ENCODE measurements around the gene PKHD1. TPM values are rescaled to one million over a fixed set of nuclear protein-coding genes. Genes with fewer than 3 reads are reported as not detected.

PKHD1 gene
- polyA plus RNA-seq, 1 of the 3 experiments (the other 2 are of a cell fraction) = not detected

DNA sequence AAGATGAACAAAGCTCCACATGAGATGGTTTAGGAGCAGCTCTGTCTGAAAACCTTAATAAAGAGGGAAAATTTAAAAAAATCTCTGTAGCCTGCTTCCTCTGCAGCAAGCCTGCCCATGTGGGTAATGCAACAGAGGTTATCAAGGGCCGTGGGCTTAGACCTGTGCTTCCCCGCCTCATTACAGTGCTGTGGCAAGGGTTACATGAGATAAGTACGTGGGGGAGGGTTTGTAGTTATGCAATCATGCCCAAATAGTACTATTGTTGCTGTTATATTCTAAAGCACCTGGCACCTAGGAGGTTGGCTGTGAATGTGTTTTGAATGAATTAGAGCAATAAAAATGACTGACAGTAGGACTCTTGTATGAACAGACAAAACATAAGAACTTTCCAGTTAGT is 68.3 kb downstream of the PKHD1 start:
- no peak for DNase-seq
- ChIA-PET CTCF (interaction anchor here (1.0 to 7.3 kb wide), 10 partner anchors 9 to 1207 kb away, joined by 3 to 55 read pairs (median 6); no protein-coding TSS in a partner anchor), POLR2A (interaction anchor here (1.0 to 1.7 kb wide), 3 partner anchors 8 to 466 kb away, joined by 4 to 5 read pairs (median 5); no protein-coding TSS in a partner anchor)
- Histone ChIP-seq H4K20me1 (ENCODE audit: insufficient read depth) (no peaks in the 10 kb centered on the region), H3F3A (replicated peaks; ENCODE audit: insufficient read depth) (no peaks in the 10 kb centered on the region), H3K4me3 (ENCODE audit: low read depth in 2 of 2, low read length in 1 of 2) (no peak overlapping the region), H3K4me2 (no peak overlapping the region), H3K79me2 (ENCODE audit: insufficient read depth) (no peaks in the 10 kb centered on the region), H3K4me1 (ENCODE audit: control insufficient read depth in 1 of 2, insufficient read depth in 2 of 2, low read depth in 1 of 2, low read length in 1 of 2) (peaks cover 0 to 34% of the 10 kb centered on the region in 2 experiments; a peak in 2 of 4 replicates), H3K9me3 (no peaks in the 10 kb centered on the region), H3K9me2 (no peaks in the 10 kb centered on the region), H2AFZ (ENCODE audit: low read depth) (no peak overlapping the region), H3K36me3 (replicated peaks in 1 of 2; ENCODE audit: control insufficient read depth in 1 of 2, insufficient read depth in 2 of 2, low read length in 1 of 2) (no peaks in the 10 kb centered on the region), H3K27me3 (ENCODE audit: insufficient read depth) (no peaks in the 10 kb centered on the region; the same call in 1 of the 2 replicates), H3K27ac (ENCODE audit: low read depth in 2 of 2, low read length in 1 of 2) (peak overlapping the region in 1 of 2 experiments; percentile 99; a peak in 2 of 4 replicates), H3K9ac (no peak overlapping the region)
- 29% methylated on average over 3 of the region's 3 CpGs for WGBS (ENCODE audit: low lambda C conversion rate)
- TF ChIP-seq TEAD4 (IDR thresholded peaks at IDR 0.05; ENCODE audit: borderline replicate concordance, insufficient read depth) = no peak
- TF ChIP-seq GATA2 (CRISPR knock-in tag; IDR thresholded peaks at IDR 0.05) = peak; percentile 85
- no peak for TF ChIP-seq TCF12 (IDR thresholded peaks at IDR 0.05)
- no peak for TF ChIP-seq NFIC (IDR thresholded peaks at IDR 0.05; ENCODE audit: borderline replicate concordance)
- 0 out of 2 replicates have a peak, but pooled peaks have one; percentile 11 for TF ChIP-seq RAD21 (IDR thresholded peaks at IDR 0.05; ENCODE audit: low read length)
- no peak for TF ChIP-seq RCOR1 (IDR thresholded peaks at IDR 0.05; ENCODE audit: low read length)
- TF ChIP-seq POLR2AphosphoS5 (IDR thresholded peaks at IDR 0.05; ENCODE audit: low read depth, low read length) = no peak
- TF ChIP-seq FOXJ3 (CRISPR knock-in tag; IDR thresholded peaks at IDR 0.05) = 0 out of 2 replicates have a peak, but pooled peaks have one; percentile 46
- TF ChIP-seq NRF1 (IDR thresholded peaks at IDR 0.05; ENCODE audit: low read depth, low read length) = no peak
- no peak for TF ChIP-seq SMC3 (IDR thresholded peaks at IDR 0.05; ENCODE audit: low read depth, low read length)
- TF ChIP-seq, protein P1, sequence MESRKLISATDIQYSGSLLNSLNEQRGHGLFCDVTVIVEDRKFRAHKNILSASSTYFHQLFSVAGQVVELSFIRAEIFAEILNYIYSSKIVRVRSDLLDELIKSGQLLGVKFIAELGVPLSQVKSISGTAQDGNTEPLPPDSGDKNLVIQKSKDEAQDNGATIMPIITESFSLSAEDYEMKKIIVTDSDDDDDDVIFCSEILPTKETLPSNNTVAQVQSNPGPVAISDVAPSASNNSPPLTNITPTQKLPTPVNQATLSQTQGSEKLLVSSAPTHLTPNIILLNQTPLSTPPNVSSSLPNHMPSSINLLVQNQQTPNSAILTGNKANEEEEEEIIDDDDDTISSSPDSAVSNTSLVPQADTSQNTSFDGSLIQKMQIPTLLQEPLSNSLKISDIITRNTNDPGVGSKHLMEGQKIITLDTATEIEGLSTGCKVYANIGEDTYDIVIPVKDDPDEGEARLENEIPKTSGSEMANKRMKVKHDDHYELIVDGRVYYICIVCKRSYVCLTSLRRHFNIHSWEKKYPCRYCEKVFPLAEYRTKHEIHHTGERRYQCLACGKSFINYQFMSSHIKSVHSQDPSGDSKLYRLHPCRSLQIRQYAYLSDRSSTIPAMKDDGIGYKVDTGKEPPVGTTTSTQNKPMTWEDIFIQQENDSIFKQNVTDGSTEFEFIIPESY (IDR thresholded peaks at IDR 0.05; ENCODE audit: borderline replicate concordance, low read depth) = no peak
- peak; percentile 34; the same call in 1 of the 2 replicates for TF ChIP-seq MXI1 (IDR thresholded peaks at IDR 0.05; ENCODE audit: low read depth, low read length)
- TF ChIP-seq, protein P2, sequence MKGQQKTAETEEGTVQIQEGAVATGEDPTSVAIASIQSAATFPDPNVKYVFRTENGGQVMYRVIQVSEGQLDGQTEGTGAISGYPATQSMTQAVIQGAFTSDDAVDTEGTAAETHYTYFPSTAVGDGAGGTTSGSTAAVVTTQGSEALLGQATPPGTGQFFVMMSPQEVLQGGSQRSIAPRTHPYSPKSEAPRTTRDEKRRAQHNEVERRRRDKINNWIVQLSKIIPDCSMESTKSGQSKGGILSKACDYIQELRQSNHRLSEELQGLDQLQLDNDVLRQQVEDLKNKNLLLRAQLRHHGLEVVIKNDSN (IDR thresholded peaks at IDR 0.05; ENCODE audit: borderline replicate concordance, low read depth) = no peak
- TF ChIP-seq, protein P3, sequence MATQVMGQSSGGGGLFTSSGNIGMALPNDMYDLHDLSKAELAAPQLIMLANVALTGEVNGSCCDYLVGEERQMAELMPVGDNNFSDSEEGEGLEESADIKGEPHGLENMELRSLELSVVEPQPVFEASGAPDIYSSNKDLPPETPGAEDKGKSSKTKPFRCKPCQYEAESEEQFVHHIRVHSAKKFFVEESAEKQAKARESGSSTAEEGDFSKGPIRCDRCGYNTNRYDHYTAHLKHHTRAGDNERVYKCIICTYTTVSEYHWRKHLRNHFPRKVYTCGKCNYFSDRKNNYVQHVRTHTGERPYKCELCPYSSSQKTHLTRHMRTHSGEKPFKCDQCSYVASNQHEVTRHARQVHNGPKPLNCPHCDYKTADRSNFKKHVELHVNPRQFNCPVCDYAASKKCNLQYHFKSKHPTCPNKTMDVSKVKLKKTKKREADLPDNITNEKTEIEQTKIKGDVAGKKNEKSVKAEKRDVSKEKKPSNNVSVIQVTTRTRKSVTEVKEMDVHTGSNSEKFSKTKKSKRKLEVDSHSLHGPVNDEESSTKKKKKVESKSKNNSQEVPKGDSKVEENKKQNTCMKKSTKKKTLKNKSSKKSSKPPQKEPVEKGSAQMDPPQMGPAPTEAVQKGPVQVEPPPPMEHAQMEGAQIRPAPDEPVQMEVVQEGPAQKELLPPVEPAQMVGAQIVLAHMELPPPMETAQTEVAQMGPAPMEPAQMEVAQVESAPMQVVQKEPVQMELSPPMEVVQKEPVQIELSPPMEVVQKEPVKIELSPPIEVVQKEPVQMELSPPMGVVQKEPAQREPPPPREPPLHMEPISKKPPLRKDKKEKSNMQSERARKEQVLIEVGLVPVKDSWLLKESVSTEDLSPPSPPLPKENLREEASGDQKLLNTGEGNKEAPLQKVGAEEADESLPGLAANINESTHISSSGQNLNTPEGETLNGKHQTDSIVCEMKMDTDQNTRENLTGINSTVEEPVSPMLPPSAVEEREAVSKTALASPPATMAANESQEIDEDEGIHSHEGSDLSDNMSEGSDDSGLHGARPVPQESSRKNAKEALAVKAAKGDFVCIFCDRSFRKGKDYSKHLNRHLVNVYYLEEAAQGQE (IDR thresholded peaks at IDR 0.05; ENCODE audit: low read depth, low read length) = no peak
- TF ChIP-seq ELF1 (IDR thresholded peaks at IDR 0.05) = no peak
- TF ChIP-seq, protein P4, sequence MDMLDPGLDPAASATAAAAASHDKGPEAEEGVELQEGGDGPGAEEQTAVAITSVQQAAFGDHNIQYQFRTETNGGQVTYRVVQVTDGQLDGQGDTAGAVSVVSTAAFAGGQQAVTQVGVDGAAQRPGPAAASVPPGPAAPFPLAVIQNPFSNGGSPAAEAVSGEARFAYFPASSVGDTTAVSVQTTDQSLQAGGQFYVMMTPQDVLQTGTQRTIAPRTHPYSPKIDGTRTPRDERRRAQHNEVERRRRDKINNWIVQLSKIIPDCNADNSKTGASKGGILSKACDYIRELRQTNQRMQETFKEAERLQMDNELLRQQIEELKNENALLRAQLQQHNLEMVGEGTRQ (IDR thresholded peaks at IDR 0.05; ENCODE audit: borderline replicate concordance, low read depth, low read length) = no peak
- peak in 1 of 2 experiments; percentile 69; a peak in 1 of 4 replicates for TF ChIP-seq EP300 (IDR thresholded peaks at IDR 0.05; ENCODE audit: borderline replicate concordance in 1 of 2, low read depth in 1 of 2, low read length in 1 of 2)

Data from SK-N-SH (cell line).